Psoas muscle (tissue), 8 donors: ENCODE measurements around the gene LZTS3. TPM values are rescaled to one million over a fixed set of nuclear protein-coding genes. Genes with fewer than 3 reads are reported as not detected.

Experiments
- ATAC-seq, 4 donors: fragments of 200-7000 bp; cut with Tn5 transposase; one replicate each; pipeline ENCODE4 v1.9.1; 2020; ENCODE audit warnings: moderate library complexity in 3 of 4, mild to moderate bottlenecking in 2 of 4
- DNase-seq, 2 donors: peaks; one replicate each; pipeline ENCODE4 v3.0.0-alpha.2; 2020
- H3K27ac ChIP-seq: fragments of 200-600 bp; one replicate; pipeline ENCODE4 v1.8.0; 2022
- H3K27me3 ChIP-seq, 3 donors: fragments of 200-600 bp in 1 of 3; one replicate each; pipeline versions ENCODE4 v1.6.1 to v1.8.0; 2013 to 2022; ENCODE audit warnings: low read length in 2 of 3, mild to moderate bottlenecking in 2 of 3, moderate library complexity in 1 of 3; ENCODE audit not compliant: insufficient read depth in 3 of 3
- H3K36me3 ChIP-seq, 2 donors: fragments of 200-600 bp in 1 of 2; one replicate each; pipeline versions ENCODE4 v1.6.1 to v1.8.0; 2013 to 2022; ENCODE audit warnings: low read depth in 1 of 2, mild to moderate bottlenecking in 1 of 2, moderate library complexity in 1 of 2; ENCODE audit not compliant: insufficient read depth in 1 of 2
- H3K4me1 ChIP-seq: fragments of 200-600 bp; one replicate; pipeline ENCODE4 v1.8.0; 2022
- H3K4me3 ChIP-seq: fragments of 200-600 bp; one replicate; pipeline ENCODE4 v1.8.0; 2022; ENCODE audit warnings: mild to moderate bottlenecking
- H3K9me3 ChIP-seq: fragments of 200-600 bp; one replicate; pipeline ENCODE4 v1.8.0; 2022
- WGBS, 3 donors: extraction: QIAGEN DNeasy Blood & Tissue Kit; methylation state at CpG; one replicate each; pipeline versions ENCODE4 v1.1.6 to v1.1.7; 2013; 5-methylcytosine and 5-hydroxymethylcytosine counted together
- intact Hi-C, 2 donors: fragments of 100-400 bp; cut with DNase I; formaldehyde crosslinking; loops; one replicate each; pipeline versions ENCODE4 v1.11.0 to v1.14.2; 2022
- polyA plus RNA-seq, 3 donors: library from polyadenylated mRNA; stranded (reverse); fragments of 200-250 nt; gene quantifications; one replicate each; pipeline ENCODE4 v1.2.3, GENCODE V29; 2013
- total RNA-seq, 4 donors: library from RNA; stranded (reverse); fragmentation: NEBNext Ultra II Directional in 2 of 4; extraction: Animal tissue kit (Norgen Biotek cat#: 25700) in 2 of 4; gene quantifications; one replicate each; pipeline versions ENCODE4 v1.2.1 to v1.2.4, GENCODE V29; 2021 to 2023
- TF ChIP-seq, protein P1 (sequence below): fragments of 200-600 bp; IDR thresholded peaks from one replicate; pipeline ENCODE4 v1.8.0; 2022; ENCODE audit warnings: antibody characterized with exemption
- donor health status: healthy with polysubstance abuse.
- donor health status: DM: no; HTN: no; CAD: no; lungs with moderate emphysema.
- donor health status: Bipolar disorder and iron deficiency.
- donor health status: healthy.
- donor health status: DM: yes; HTN: yes; CAD: no.
- donor health status: DM: no; HTN: no; CAD: no.
- donor health status: DM: no; HTN: no; CAD: no.
- donor health status: DM: yes; HTN: yes; CAD: no.

LZTS3 gene
- total and polyA plus RNA-seq, 7 donors: 4.1 to 13.7 (median 7.9) TPM

DNA sequence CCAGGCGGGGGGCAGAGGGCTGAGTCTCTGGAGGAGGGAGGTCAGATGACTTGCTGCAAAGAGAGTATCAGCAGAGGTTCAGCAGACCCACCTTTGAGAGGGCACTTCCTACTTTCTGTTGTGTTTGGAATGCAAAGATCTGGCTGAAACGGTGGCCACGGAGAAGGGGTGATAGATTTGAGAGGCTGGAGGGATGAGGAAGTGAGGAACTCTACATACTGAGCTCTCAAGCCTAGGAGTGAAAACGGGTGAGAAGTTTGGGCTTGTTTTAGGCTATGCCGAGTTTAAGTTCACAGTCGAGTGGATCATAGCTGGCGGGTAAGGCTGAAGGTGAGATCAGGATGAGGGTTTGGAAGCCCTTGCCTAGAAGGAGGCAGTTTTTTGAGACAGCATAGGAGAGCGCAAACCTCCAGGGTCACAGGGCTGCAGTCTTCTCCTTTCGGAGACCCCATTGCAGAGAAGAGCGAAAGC, 35.5 kb upstream of the LZTS3 start:
- 5 to 6% (median 5%) methylated on average over 10 of the region's 10 CpGs for WGBS, 3 donors
- intact Hi-C loops: loop anchor here (1.0 to 10.0 kb wide), 2 partner anchors 91 to 164 kb away; partner anchors contain the start of genes GNRH2 (in 1 of the 2) and MRPS26 (in 1 of the 2)

DNA sequence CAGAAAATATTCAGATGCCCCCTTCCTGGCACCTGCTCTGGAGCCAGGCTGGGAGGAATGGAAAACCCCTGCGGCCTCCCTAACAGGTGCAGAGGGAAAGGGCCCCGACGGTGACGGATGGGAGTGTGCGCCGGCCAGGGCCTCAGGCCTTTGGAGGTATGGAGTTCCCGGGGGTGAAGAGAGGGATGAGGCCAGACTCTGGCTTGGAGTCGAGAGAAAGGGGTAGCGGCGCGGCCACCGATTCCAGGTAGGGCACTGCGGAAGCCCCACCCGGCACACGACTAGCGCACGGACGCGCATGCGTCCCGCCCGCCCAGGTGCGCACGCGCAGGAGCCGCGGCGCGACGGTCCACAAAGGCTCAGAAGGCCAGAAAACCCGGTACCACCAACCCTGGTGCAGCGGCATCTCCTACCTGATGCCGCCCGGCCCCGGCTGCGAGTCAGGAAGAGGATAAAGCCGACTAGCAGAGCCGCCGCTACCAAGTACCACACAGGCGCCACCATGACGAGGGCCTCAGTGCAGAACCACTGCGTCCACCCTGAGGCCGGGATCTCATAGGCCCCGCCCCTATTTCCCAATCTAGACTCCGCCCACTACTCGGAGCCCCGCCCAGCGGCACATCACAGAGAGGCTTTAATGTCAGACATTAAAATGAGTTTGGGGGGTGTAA, 30.9 kb upstream of the LZTS3 start, which contains the start of gene DDRGK1:
TSS of gene DDRGK1 (minus strand) at position 559 of the 671 bp plus-strand sequence. CDS start at position 504, 55 bp downstream.
- peak within 1 kb of the TSS; percentile 94 for H3K4me3 ChIP-seq
- intact Hi-C loops: loop anchor here in 1 of 2 donors (10.0 kb wide), 1 partner anchor 159 kb away; the partner anchor contains the start of genes GNRH2 and MRPS26
- 0% methylated on average over 37 to 48 of the region's 48 CpGs for WGBS, 3 donors
- H3K27me3 ChIP-seq: peaks cover 0 to 2% (median 0%) of the 10 kb centered on the region in 3 donors
- ATAC-seq (peak; percentile 96 to 97 (median 96)), DNase-seq (peak; percentile 87 to 93)
- TF ChIP-seq, protein P1, sequence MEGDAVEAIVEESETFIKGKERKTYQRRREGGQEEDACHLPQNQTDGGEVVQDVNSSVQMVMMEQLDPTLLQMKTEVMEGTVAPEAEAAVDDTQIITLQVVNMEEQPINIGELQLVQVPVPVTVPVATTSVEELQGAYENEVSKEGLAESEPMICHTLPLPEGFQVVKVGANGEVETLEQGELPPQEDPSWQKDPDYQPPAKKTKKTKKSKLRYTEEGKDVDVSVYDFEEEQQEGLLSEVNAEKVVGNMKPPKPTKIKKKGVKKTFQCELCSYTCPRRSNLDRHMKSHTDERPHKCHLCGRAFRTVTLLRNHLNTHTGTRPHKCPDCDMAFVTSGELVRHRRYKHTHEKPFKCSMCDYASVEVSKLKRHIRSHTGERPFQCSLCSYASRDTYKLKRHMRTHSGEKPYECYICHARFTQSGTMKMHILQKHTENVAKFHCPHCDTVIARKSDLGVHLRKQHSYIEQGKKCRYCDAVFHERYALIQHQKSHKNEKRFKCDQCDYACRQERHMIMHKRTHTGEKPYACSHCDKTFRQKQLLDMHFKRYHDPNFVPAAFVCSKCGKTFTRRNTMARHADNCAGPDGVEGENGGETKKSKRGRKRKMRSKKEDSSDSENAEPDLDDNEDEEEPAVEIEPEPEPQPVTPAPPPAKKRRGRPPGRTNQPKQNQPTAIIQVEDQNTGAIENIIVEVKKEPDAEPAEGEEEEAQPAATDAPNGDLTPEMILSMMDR: no peak
- peak within 1 kb of the TSS; percentile 91 for H3K27ac ChIP-seq
- H3K36me3 ChIP-seq: peaks cover 0 to 34% of the 10 kb centered on the region in 2 donors
- H3K4me1 ChIP-seq: peaks cover 11% of the 10 kb centered on the region
- H3K9me3 ChIP-seq: no peaks in the 10 kb centered on the region

More for the DNA sequence above, 35.5 kb upstream of the LZTS3 start:
- Histone ChIP-seq H3K27me3 (peaks cover 0 to 2% (median 0%) of the 10 kb centered on the region in 3 donors), H3K4me1 (peaks cover 9% of the 10 kb centered on the region), H3K4me3 (peak overlapping the region; percentile 97), H3K9me3 (no peaks in the 10 kb centered on the region), H3K36me3 (peaks cover 0 to 10% of the 10 kb centered on the region in 2 donors), H3K27ac (peak overlapping the region; percentile 84)
- no peak for DNase-seq
- TF ChIP-seq, protein P1: no peak
- ATAC-seq: peak in 1 of 4 donors; percentile 4

DNA sequence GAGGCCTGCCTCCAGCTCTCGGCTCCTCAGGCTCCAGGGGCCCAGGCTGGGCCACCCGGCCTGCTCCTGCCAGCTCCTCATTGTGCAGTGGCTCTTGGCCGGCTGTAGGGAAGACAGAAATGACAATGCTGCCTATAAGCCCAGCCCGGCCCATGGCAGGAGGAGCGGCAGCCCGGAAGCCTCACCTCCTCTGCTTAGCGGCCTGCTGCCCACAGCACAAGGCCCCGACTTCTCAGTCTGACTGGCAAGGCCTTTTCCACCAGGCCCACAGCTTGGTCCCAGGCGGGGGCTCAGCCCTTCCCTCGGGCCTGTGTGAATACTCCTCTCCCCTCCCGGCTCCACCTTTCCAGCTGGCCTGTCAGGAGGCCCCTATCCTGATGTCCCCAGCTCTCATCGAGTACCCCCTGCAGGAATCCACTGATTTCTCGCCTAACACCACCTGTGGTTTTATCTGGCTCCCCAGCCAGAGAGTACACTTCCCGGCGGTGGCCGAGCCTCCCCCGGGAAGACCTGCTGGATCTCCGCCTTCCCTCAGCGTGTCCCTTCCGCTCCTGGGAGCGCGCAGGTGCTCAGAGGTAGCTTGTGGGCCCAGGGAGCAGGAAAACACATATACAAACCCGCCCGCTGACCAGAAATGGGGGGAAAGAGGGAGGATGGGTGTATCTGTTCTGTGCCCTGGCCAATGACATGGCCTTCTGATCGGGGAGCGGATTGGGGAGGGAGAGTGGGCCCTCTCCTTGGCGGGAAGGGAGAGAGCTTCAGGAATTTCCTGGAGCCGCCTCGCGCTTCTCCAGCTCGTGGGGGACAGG, 30.2 kb upstream of the LZTS3 start:
- Histone ChIP-seq H3K27me3 (peaks cover 0 to 2% (median 0%) of the 10 kb centered on the region in 3 donors), H3K27ac (peak overlapping the region; percentile 91), H3K4me3 (peak overlapping the region; percentile 94), H3K4me1 (peaks cover 11% of the 10 kb centered on the region), H3K36me3 (peaks cover 0 to 42% of the 10 kb centered on the region in 2 donors), H3K9me3 (no peaks in the 10 kb centered on the region)
- WGBS, 3 donors: 16 to 18% (median 17%) methylated on average over 29 to 31 of the region's 31 CpGs
- ATAC-seq (peak in 2 of 4 donors; percentile 20 to 36), DNase-seq (no peak)
- TF ChIP-seq, protein P1: no peak
- intact Hi-C loops: loop anchor here in 1 of 2 donors (10.0 kb wide), 1 partner anchor 159 kb away; the partner anchor contains the start of genes GNRH2 and MRPS26

DNA sequence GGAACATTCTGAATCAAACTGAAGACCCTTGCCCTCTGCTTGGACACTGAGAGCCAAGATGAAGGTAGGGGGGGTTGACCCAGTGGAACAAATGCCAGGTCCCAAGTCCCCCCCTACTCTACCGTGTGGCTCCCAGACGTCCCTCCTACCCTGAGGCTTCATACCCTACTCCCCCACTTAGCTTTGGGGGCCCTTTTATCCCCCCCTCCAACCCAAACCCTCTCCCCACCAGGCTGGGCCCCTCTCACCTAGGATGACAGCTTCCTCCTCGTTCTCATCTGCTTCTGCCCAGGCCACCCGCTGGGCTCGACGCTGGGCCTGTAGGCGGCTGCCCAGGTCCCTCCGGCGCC, 29.6 kb upstream of the LZTS3 start:
- Histone ChIP-seq H3K27me3 (peaks cover 0 to 2% (median 0%) of the 10 kb centered on the region in 3 donors), H3K9me3 (no peaks in the 10 kb centered on the region), H3K4me3 (peak overlapping the region; percentile 94), H3K4me1 (peaks cover 7% of the 10 kb centered on the region), H3K36me3 (peaks cover 0 to 44% of the 10 kb centered on the region in 2 donors), H3K27ac (peak overlapping the region; percentile 91)
- WGBS, 3 donors: 45 to 63% (median 61%) methylated on average over 7 to 9 of the region's 9 CpGs
- intact Hi-C loops: loop anchor here in 1 of 2 donors (10.0 kb wide), 1 partner anchor 158 kb away; the partner anchor contains the start of genes GNRH2 and MRPS26
- TF ChIP-seq, protein P1: no peak
- no peak for DNase-seq
- ATAC-seq: no peak
